ENCODE results near the gene TMED4.

Gene TMED4

DNA sequence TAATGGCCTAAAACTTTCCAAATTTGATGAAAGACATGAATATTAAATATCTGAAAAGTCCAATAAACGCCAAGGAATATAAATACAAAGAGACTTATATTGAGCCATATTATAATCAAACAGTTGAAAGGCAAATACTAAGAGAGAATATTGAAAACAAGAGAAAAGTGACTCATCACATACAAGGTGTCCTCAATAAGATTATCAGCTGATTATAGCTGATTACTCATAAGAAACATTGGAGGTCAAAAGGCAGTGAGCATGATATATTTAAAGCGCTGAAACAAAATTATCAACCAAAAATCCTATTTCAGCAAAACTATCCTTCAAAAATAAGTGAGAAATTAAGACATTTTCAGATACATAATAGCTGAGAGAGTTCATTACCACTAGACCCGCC is 33.1 kb downstream of the TMED4 start:
- H3K4me3 ChIP-seq (ENCODE audit: low read length), result no peak overlapping the region
- no peak for TF ChIP-seq CTCF (conservative IDR thresholded peaks at IDR 0.05; ENCODE audit: low read length)
- no peak for DNase-seq (ENCODE audit: low read depth)

GRCh38 chr7:44547536-44548231 is 34.3 kb downstream of the TMED4 start:
- DNase-seq (ENCODE audit: low read depth), result no peak
- no peak overlapping the region for H3K4me3 ChIP-seq (ENCODE audit: low read length)
- TF ChIP-seq CTCF (conservative IDR thresholded peaks at IDR 0.05; ENCODE audit: low read length), result no peak

DNA sequence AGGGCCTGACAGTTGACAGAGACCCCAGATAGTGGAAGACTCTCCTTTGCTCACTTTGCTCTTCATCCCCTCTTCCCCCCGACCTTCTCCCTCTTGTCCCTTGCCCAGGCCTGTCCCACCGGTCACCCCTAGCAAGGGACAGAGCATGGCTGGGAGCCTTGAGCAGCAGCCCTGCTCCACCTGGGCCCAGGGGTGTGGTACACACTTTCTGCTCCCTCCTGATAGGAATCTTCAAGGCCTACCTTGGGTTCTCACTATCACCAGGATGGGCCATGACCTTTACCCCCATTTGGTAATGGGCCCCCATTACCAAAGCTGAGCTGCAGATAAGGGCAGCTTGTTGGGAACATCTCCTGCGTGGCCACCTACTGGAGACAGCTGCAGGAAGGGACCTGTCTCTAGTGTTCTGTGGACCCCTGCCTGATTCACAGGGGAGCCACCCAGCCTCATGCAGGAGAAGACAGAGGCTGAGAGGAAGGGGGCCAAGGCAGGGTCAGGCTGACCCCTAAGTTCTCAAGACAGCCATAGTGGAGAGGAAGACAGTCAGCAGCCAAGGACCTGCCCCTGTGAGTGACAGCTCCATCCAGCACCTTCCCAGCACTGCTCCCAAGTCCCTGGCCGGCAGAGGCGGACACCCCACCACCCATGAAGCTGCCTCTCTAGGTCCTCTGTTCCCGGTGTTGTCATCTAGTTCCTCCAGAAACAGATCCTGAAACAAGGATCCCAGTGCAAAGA is 40.0 kb downstream of the TMED4 start:
- no peak for TF ChIP-seq CTCF (conservative IDR thresholded peaks at IDR 0.05; ENCODE audit: low read length)
- no peak for DNase-seq (ENCODE audit: low read depth)
- H3K4me3 ChIP-seq (ENCODE audit: low read length), result no peak overlapping the region

- H3K4me3 ChIP-seq (ENCODE audit: low read length), result no peak within 1 kb of the TSS
- TF ChIP-seq CTCF (conservative IDR thresholded peaks at IDR 0.05; ENCODE audit: low read length), result no peak
- no peak for DNase-seq (ENCODE audit: low read depth)
These were observed 40.8 kb downstream of the TMED4 start, which contains the start of gene NPC1L1 for GRCh38 chr7:44541028-44541869. Gene NPC1L1, minus strand, starts transcription at chr7:44541330. Its CDS starts 71 bp downstream, at chr7:44541259.

DNA sequence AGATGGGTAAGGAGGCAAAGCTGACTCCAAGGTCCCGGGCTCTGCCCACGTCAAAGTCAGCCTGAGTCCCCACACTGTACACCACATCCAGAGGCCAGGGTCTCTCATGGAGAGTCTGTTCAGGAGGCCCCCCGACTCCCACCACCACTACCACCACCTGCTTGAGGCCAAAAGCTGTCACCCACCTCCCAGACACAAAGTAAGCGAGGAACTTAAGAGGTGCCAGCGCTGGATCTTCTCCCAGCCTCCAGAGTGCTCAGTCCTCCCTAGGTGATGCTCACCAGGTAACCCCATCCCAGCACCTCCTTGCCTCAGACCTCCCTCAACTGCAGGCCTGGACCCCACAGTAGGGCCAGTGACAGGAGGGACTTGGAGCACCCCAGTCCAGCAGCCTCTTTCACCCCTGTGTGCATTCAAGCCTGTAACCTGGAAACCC is 41.4 kb downstream of the TMED4 start:
- no peak for DNase-seq (ENCODE audit: low read depth)
- H3K4me3 ChIP-seq (ENCODE audit: low read length), result no peak overlapping the region
- no peak for TF ChIP-seq CTCF (conservative IDR thresholded peaks at IDR 0.05; ENCODE audit: low read length)

GRCh38 chr7:44539669-44540506 is 42.1 kb downstream of the TMED4 start:
- no peak for DNase-seq (ENCODE audit: low read depth)
- no peak for TF ChIP-seq CTCF (conservative IDR thresholded peaks at IDR 0.05; ENCODE audit: low read length)
- H3K4me3 ChIP-seq (ENCODE audit: low read length), result no peak overlapping the region
